Stomach (tissue), 4 donors: ENCODE measurements around the gene KRT13.

Experiments
- EP300 ChIP-seq: sonication (generic); formaldehyde crosslinking; IDR thresholded peaks from one replicate; pipeline ENCODE4 v1.6.1; 2017; ENCODE audit warnings: antibody characterized with exemption
- TF ChIP-seq, protein P1 (sequence below), 7 experiments: fragments of 450-650 bp in 4 of 7; fragments of 200-600 bp in 3 of 7; sonication (generic) in 3 of 7; IDR thresholded peaks; one replicate each; pipeline ENCODE4 v1.5.1; 2016 to 2019; ENCODE audit warnings: antibody characterized with exemption in 7 of 7, control low read depth in 2 of 7, mild to moderate bottlenecking in 1 of 7

DNA sequence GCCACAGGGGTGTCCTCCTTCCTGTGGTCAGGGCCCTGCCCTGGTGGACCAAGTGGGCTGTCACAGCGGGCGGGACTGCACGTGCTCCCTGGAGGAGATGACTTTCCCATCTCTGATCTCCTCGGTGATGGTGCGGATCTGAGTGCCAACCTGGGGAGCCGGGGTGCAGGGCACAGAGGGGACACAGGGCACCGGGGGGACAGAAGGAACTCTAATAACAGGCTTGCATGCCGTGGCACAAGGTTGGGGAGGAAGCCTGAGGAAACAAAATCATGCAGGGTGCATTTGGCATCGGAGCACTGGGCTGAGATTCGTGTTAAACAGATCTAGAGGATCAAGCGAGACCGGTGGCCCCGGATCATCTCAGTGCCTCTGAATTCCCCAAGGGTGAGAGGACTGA lies 19.1 kb downstream of the KRT13 start:
- TF ChIP-seq, protein P1, sequence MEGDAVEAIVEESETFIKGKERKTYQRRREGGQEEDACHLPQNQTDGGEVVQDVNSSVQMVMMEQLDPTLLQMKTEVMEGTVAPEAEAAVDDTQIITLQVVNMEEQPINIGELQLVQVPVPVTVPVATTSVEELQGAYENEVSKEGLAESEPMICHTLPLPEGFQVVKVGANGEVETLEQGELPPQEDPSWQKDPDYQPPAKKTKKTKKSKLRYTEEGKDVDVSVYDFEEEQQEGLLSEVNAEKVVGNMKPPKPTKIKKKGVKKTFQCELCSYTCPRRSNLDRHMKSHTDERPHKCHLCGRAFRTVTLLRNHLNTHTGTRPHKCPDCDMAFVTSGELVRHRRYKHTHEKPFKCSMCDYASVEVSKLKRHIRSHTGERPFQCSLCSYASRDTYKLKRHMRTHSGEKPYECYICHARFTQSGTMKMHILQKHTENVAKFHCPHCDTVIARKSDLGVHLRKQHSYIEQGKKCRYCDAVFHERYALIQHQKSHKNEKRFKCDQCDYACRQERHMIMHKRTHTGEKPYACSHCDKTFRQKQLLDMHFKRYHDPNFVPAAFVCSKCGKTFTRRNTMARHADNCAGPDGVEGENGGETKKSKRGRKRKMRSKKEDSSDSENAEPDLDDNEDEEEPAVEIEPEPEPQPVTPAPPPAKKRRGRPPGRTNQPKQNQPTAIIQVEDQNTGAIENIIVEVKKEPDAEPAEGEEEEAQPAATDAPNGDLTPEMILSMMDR (IDR thresholded peaks at IDR 0.05): no peak
- no peak for TF ChIP-seq EP300
